WTC11 (cell line): ENCODE measurements around the gene PAWR. TPM values are rescaled to one million over a fixed set of nuclear protein-coding genes. Genes with fewer than 3 reads are reported as not detected.

Experiments used
- ATAC-seq: fragments of 200-7000 bp; cut with Tn5 transposase; 2 replicates; pipeline ENCODE4 v1.10.0; 2021; ENCODE audit warnings: mild to moderate bottlenecking, moderate library complexity
- CTCF ChIA-PET: fragments of 300-600 bp; sonication (Branson Sonifier 250); formaldehyde crosslinking; loops from one replicate; lab custom pipeline; 2021; ENCODE audit warnings: antibody characterized with exemption; lab: Charles Lee
- POLR2A ChIA-PET: fragments of 350-600 bp; sonication (Branson Sonifier 250); formaldehyde crosslinking; loops from one replicate; lab custom pipeline; 2021; ENCODE audit warnings: antibody characterized with exemption; lab: Charles Lee
- DNase-seq: peaks from one replicate; pipeline ENCODE4 v3.0.0; 2021; ENCODE audit warnings: low spot score
- H3K27ac Mint-ChIP-seq: 2 replicates; pipeline ENCODE4 v1.8.0; 2021; ENCODE audit warnings: mixed read lengths
- H3K27me3 Mint-ChIP-seq: 2 replicates; pipeline ENCODE4 v1.8.0; 2021; ENCODE audit warnings: low read depth, mild to moderate bottlenecking, moderate library complexity, mixed read lengths
- H3K36me3 Mint-ChIP-seq: 2 replicates; pipeline ENCODE4 v1.8.0; 2021; ENCODE audit warnings: mixed read lengths
- H3K4me1 Mint-ChIP-seq: 2 replicates; pipeline ENCODE4 v1.8.0; 2022; ENCODE audit warnings: mixed read lengths
- H3K4me3 Mint-ChIP-seq: 2 replicates; pipeline ENCODE4 v1.8.0; 2021; ENCODE audit warnings: mild to moderate bottlenecking, moderate library complexity, mixed read lengths
- H3K9me3 Mint-ChIP-seq: 2 replicates; pipeline ENCODE4 v1.8.0; 2021; ENCODE audit warnings: mixed read lengths
- ATF1 ChIP-seq: sonication (generic); formaldehyde crosslinking; IDR thresholded peaks from 2 replicates; pipeline ENCODE4 v1.8.1; 2023; ENCODE audit warnings: mild to moderate bottlenecking, moderate library complexity, missing genetic modification reagents
- ATF6 ChIP-seq: sonication (generic); formaldehyde crosslinking; IDR thresholded peaks from 2 replicates; pipeline ENCODE4 v1.8.1; 2023; ENCODE audit warnings: mild to moderate bottlenecking, missing genetic modification reagents
- ETV6 ChIP-seq: sonication (generic); formaldehyde crosslinking; IDR thresholded peaks from 2 replicates; pipeline ENCODE4 v1.8.1; 2022; ENCODE audit warnings: mild to moderate bottlenecking, missing genetic modification reagents
- FOXJ3 ChIP-seq: sonication (generic); formaldehyde crosslinking; IDR thresholded peaks from 2 replicates; pipeline ENCODE4 v1.9.0; 2021; ENCODE audit warnings: missing genetic modification reagents, mild to moderate bottlenecking, borderline replicate concordance
- HMGA2 ChIP-seq: fragments of 250-450 bp; sonication (Bioruptor Pico); IDR thresholded peaks from 2 replicates; pipeline ENCODE4 v1.4.0; 2021; ENCODE audit warnings: mild to moderate bottlenecking, moderate library complexity
- JUN ChIP-seq: sonication (generic); formaldehyde crosslinking; IDR thresholded peaks from 2 replicates; pipeline ENCODE4 v1.8.0; 2023; ENCODE audit warnings: mild to moderate bottlenecking, missing genetic modification reagents
- KAT7 ChIP-seq: sonication (generic); formaldehyde crosslinking; IDR thresholded peaks from 2 replicates; pipeline ENCODE4 v1.8.1; 2023; ENCODE audit warnings: missing genetic modification reagents, mild to moderate bottlenecking, borderline replicate concordance
- MYBL2 ChIP-seq: sonication (generic); formaldehyde crosslinking; IDR thresholded peaks from 2 replicates; pipeline ENCODE4 v1.8.1; 2023; ENCODE audit warnings: mild to moderate bottlenecking, moderate library complexity, missing genetic modification reagents
- NFATC4 ChIP-seq: fragments of 250-450 bp; sonication (Bioruptor Pico); IDR thresholded peaks from 2 replicates; pipeline ENCODE4 v1.9.0; 2021; ENCODE audit warnings: mild to moderate bottlenecking
- SOX15 ChIP-seq: fragments of 250-450 bp; sonication (Bioruptor Pico); IDR thresholded peaks from 2 replicates; pipeline ENCODE4 v1.9.0; 2021; ENCODE audit warnings: mild to moderate bottlenecking
- STAT6 ChIP-seq: sonication (generic); formaldehyde crosslinking; conservative IDR thresholded peaks from 2 replicates; pipeline ENCODE4 v1.8.1; 2023; ENCODE audit warnings: mild to moderate bottlenecking, low read depth, missing genetic modification reagents, moderate library complexity
- TEAD1 ChIP-seq: sonication (generic); formaldehyde crosslinking; IDR thresholded peaks from 2 replicates; pipeline ENCODE4 v1.8.0; 2022; ENCODE audit warnings: mild to moderate bottlenecking, missing genetic modification reagents
- ZNF138 ChIP-seq: sonication (generic); formaldehyde crosslinking; conservative IDR thresholded peaks from 2 replicates; pipeline ENCODE4 v1.8.1; 2022; ENCODE audit warnings: mild to moderate bottlenecking, moderate library complexity, missing genetic modification reagents
- ZNF425 ChIP-seq: fragments of 250-450 bp; sonication (Bioruptor Pico); conservative IDR thresholded peaks from 2 replicates; pipeline ENCODE4 v1.9.0; 2021; ENCODE audit warnings: mild to moderate bottlenecking
- total RNA-seq: library from RNA; stranded (reverse); gene quantifications from 3 replicates; pipeline ENCODE4 v1.2.3, GENCODE V29; 2021
- TF ChIP-seq, protein P1 (sequence below): sonication (generic); formaldehyde crosslinking; IDR thresholded peaks from 2 replicates; pipeline ENCODE4 v1.8.1; 2022; ENCODE audit warnings: mild to moderate bottlenecking, missing genetic modification reagents, moderate library complexity, borderline replicate concordance
- TF ChIP-seq, protein P2 (sequence below): fragments of 250-450 bp; sonication (Bioruptor Pico); IDR thresholded peaks from 2 replicates; pipeline ENCODE4 v1.8.0; 2021; ENCODE audit warnings: mild to moderate bottlenecking
- TF ChIP-seq, protein P3 (sequence below): fragments of 200-600 bp; IDR thresholded peaks from 2 replicates; pipeline ENCODE4 v1.8.0; 2022; ENCODE audit warnings: antibody characterized with exemption
- TF ChIP-seq, protein P4 (sequence below): sonication (generic); formaldehyde crosslinking; IDR thresholded peaks from 2 replicates; pipeline ENCODE4 v1.8.0; 2022; ENCODE audit warnings: mild to moderate bottlenecking, missing genetic modification reagents
- TF ChIP-seq, protein P5 (sequence below): sonication (generic); formaldehyde crosslinking; IDR thresholded peaks from 2 replicates; pipeline ENCODE4 v1.8.1; 2022; ENCODE audit warnings: low read depth, mild to moderate bottlenecking, moderate library complexity, missing genetic modification reagents, borderline replicate concordance
- TF ChIP-seq, protein P6 (sequence below): sonication (generic); formaldehyde crosslinking; IDR thresholded peaks from 2 replicates; pipeline ENCODE4 v1.8.1; 2022; ENCODE audit warnings: missing genetic modification reagents, borderline replicate concordance

Gene PAWR
- total RNA-seq, 1 experiment from 2014 or later = 397 TPM

GRCh38 chr12:79686171-79686570, 4.6 kb downstream of the PAWR start:
- peaks cover 27% of the 10 kb centered on the region for H3K36me3 Mint-ChIP-seq
- ChIA-PET POLR2A (no interaction called here), CTCF (no interaction called here)
- ATAC-seq (no peak), DNase-seq (no peak)
- H3K27ac Mint-ChIP-seq = peak overlapping the region; percentile 12
- H3K4me1 Mint-ChIP-seq = peaks cover 55% of the 10 kb centered on the region
- H3K4me3 Mint-ChIP-seq = peak overlapping the region; percentile 95
- H3K9me3 Mint-ChIP-seq = no peaks in the 10 kb centered on the region
- TF ChIP-seq TEAD1 = no peak
- TF ChIP-seq HMGA2 (CRISPR knock-in tag) = no peak
- no peak for TF ChIP-seq NFATC4 (CRISPR knock-in tag)
- TF ChIP-seq STAT6 (CRISPR knock-in tag) = no peak
- no peak for TF ChIP-seq FOXJ3 (CRISPR knock-in tag)
- TF ChIP-seq ETV6 = no peak
- no peak for TF ChIP-seq MYBL2 (CRISPR knock-in tag)
- TF ChIP-seq ATF1 = no peak
- no peak for TF ChIP-seq JUN (CRISPR knock-in tag)
- TF ChIP-seq, protein P1, sequence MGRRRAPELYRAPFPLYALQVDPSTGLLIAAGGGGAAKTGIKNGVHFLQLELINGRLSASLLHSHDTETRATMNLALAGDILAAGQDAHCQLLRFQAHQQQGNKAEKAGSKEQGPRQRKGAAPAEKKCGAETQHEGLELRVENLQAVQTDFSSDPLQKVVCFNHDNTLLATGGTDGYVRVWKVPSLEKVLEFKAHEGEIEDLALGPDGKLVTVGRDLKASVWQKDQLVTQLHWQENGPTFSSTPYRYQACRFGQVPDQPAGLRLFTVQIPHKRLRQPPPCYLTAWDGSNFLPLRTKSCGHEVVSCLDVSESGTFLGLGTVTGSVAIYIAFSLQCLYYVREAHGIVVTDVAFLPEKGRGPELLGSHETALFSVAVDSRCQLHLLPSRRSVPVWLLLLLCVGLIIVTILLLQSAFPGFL = no peak
- no peak for TF ChIP-seq ZNF138 (CRISPR knock-in tag)
- TF ChIP-seq SOX15 (CRISPR knock-in tag) = no peak
- TF ChIP-seq KAT7 = no peak
- TF ChIP-seq, protein P2, sequence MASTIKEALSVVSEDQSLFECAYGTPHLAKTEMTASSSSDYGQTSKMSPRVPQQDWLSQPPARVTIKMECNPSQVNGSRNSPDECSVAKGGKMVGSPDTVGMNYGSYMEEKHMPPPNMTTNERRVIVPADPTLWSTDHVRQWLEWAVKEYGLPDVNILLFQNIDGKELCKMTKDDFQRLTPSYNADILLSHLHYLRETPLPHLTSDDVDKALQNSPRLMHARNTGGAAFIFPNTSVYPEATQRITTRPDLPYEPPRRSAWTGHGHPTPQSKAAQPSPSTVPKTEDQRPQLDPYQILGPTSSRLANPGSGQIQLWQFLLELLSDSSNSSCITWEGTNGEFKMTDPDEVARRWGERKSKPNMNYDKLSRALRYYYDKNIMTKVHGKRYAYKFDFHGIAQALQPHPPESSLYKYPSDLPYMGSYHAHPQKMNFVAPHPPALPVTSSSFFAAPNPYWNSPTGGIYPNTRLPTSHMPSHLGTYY = no peak
- TF ChIP-seq, protein P3, sequence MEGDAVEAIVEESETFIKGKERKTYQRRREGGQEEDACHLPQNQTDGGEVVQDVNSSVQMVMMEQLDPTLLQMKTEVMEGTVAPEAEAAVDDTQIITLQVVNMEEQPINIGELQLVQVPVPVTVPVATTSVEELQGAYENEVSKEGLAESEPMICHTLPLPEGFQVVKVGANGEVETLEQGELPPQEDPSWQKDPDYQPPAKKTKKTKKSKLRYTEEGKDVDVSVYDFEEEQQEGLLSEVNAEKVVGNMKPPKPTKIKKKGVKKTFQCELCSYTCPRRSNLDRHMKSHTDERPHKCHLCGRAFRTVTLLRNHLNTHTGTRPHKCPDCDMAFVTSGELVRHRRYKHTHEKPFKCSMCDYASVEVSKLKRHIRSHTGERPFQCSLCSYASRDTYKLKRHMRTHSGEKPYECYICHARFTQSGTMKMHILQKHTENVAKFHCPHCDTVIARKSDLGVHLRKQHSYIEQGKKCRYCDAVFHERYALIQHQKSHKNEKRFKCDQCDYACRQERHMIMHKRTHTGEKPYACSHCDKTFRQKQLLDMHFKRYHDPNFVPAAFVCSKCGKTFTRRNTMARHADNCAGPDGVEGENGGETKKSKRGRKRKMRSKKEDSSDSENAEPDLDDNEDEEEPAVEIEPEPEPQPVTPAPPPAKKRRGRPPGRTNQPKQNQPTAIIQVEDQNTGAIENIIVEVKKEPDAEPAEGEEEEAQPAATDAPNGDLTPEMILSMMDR = no peak
- TF ChIP-seq, protein P4, sequence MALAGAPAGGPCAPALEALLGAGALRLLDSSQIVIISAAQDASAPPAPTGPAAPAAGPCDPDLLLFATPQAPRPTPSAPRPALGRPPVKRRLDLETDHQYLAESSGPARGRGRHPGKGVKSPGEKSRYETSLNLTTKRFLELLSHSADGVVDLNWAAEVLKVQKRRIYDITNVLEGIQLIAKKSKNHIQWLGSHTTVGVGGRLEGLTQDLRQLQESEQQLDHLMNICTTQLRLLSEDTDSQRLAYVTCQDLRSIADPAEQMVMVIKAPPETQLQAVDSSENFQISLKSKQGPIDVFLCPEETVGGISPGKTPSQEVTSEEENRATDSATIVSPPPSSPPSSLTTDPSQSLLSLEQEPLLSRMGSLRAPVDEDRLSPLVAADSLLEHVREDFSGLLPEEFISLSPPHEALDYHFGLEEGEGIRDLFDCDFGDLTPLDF (CRISPR knock-in tag) = no peak
- TF ChIP-seq, protein P5, sequence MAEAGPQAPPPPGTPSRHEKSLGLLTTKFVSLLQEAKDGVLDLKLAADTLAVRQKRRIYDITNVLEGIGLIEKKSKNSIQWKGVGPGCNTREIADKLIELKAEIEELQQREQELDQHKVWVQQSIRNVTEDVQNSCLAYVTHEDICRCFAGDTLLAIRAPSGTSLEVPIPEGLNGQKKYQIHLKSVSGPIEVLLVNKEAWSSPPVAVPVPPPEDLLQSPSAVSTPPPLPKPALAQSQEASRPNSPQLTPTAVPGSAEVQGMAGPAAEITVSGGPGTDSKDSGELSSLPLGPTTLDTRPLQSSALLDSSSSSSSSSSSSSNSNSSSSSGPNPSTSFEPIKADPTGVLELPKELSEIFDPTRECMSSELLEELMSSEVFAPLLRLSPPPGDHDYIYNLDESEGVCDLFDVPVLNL (CRISPR knock-in tag) = no peak
- no peak for TF ChIP-seq ZNF425 (CRISPR knock-in tag)
- no peak for TF ChIP-seq ATF6 (CRISPR knock-in tag)
- TF ChIP-seq, protein P6, sequence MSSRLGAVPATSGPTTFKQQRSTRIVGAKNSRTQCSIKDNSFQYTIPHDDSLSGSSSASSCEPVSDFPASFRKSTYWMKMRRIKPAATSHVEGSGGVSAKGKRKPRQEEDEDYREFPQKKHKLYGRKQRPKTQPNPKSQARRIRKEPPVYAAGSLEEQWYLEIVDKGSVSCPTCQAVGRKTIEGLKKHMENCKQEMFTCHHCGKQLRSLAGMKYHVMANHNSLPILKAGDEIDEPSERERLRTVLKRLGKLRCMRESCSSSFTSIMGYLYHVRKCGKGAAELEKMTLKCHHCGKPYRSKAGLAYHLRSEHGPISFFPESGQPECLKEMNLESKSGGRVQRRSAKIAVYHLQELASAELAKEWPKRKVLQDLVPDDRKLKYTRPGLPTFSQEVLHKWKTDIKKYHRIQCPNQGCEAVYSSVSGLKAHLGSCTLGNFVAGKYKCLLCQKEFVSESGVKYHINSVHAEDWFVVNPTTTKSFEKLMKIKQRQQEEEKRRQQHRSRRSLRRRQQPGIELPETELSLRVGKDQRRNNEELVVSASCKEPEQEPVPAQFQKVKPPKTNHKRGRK (CRISPR knock-in tag) = no peak
- TF ChIP-seq, all 79 proteins: peak for 0
- no peaks in the 10 kb centered on the region for H3K27me3 Mint-ChIP-seq
